Ishikawa (cell line): ENCODE results near the gene AATK.

Experiments used
- NFIC ChIP-seq: IDR thresholded peaks from 2 replicates; pipeline ENCODE4 v1.6.1; 2012
- RAD21 ChIP-seq: IDR thresholded peaks from 2 replicates; pipeline ENCODE4 v1.6.1; 2012; ENCODE audit warnings: low read depth

DNA sequence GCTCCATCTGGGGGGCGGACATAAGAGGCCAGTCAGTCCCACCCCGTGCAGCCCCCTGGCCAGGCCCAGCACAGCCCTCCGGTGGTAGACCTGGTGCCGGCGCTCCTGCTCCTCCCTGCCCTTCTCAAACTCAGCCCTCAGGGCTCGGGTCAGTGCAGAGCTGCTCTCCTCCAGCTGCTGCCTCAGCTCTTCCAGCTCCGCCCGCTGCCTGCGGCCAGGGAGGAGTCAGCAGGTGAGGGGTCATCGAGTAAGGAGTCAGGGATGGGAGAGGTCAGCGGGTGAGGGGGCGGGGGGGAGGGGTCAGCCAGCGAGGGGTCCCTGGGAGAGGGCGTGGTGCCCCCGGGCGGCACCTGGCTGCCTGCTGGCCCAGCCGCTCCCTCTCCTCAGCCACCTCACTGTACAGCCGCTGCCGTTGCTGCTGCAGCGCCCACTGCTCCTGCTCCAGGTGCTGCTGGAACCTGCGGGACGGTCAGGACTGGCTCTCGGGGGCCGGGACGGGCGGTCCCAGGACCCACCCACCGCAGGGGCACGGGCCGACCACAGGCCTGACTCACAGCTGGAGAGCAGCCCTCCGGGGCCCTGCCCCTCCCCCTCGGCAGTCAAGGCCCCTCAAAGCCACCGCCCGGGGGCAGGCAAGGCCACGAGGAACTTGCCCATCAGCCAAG lies 26.5 kb upstream of the AATK start:
- TF ChIP-seq NFIC (no peak), RAD21 (no peak)
